Measurements from ENCODE around the gene ACSM5.

Gene ACSM5, protein sequence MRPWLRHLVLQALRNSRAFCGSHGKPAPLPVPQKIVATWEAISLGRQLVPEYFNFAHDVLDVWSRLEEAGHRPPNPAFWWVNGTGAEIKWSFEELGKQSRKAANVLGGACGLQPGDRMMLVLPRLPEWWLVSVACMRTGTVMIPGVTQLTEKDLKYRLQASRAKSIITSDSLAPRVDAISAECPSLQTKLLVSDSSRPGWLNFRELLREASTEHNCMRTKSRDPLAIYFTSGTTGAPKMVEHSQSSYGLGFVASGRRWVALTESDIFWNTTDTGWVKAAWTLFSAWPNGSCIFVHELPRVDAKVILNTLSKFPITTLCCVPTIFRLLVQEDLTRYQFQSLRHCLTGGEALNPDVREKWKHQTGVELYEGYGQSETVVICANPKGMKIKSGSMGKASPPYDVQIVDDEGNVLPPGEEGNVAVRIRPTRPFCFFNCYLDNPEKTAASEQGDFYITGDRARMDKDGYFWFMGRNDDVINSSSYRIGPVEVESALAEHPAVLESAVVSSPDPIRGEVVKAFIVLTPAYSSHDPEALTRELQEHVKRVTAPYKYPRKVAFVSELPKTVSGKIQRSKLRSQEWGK

DNA sequence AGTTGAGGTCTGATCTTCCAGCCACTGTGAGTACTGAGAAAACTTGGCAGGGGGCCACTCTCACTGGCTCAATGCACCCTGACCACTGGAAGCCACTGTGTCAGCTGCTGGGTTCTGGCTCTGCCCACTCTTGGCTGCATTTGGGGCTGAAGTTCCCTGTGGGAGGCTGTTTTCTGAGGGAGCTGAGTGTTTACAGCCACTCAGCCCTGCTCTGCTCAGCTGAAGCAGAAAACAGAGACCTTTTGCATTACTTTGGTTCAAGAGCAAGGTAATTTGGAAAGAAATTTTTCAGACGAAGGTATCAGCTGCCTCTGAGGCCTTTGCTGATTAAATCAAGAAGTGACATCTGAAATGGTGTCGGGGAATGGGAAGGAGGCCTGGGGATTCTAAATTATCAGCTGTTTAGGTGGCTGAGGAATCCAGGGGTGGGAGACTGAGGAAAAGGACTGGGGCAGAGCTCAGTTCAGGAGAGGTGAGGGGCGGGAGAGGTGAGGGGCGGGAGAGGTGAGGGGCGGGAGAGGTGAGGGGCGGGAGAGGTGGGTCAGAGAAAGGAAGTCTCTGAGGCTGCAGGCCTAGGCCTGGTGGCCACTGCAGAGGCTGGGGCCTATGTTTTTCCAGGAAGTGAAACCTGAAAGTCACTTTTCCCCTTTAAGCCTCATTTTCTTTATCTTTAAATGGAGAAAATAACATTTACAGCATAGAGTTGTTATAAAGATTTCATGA, at the start of gene ACSM5:
TSS of gene ACSM5 (plus strand) at position 137 of the 723 bp plus-strand sequence. CDS start 1,951 bp downstream, outside the sequence.
- H3K9ac ChIP-seq (ENCODE audit: low read depth, low read length), result no peak within 1 kb of the TSS

GRCh38 chr16:20359997-20360396, 49.3 kb upstream of the ACSM5 start:
- Histone ChIP-seq H3K9ac (ENCODE audit: low read depth, low read length) (no peak overlapping the region), H3K9me3 (ENCODE audit: control insufficient read depth, insufficient read depth, low read length) (no peaks in the 10 kb centered on the region), H3K36me3 (ENCODE audit: control insufficient read depth, insufficient read depth, low read length) (no peaks in the 10 kb centered on the region), H3K4me3 (ENCODE audit: low read depth, low read length) (no peak overlapping the region), H3K4me1 (ENCODE audit: control insufficient read depth, insufficient read depth, low read length) (no peaks in the 10 kb centered on the region), H3K27me3 (ENCODE audit: control insufficient read depth, insufficient read depth, low read length) (peaks cover 2% of the 10 kb centered on the region)

More for the DNA sequence above, at the start of gene ACSM5:
- Histone ChIP-seq H3K27me3 (ENCODE audit: control insufficient read depth, insufficient read depth, low read length) (no peaks in the 10 kb centered on the region), H3K4me3 (ENCODE audit: low read depth, low read length) (no peak within 1 kb of the TSS), H3K36me3 (ENCODE audit: control insufficient read depth, insufficient read depth, low read length) (no peaks in the 10 kb centered on the region), H3K9me3 (ENCODE audit: control insufficient read depth, insufficient read depth, low read length) (no peaks in the 10 kb centered on the region), H3K4me1 (ENCODE audit: control insufficient read depth, insufficient read depth, low read length) (no peaks in the 10 kb centered on the region)

DNA sequence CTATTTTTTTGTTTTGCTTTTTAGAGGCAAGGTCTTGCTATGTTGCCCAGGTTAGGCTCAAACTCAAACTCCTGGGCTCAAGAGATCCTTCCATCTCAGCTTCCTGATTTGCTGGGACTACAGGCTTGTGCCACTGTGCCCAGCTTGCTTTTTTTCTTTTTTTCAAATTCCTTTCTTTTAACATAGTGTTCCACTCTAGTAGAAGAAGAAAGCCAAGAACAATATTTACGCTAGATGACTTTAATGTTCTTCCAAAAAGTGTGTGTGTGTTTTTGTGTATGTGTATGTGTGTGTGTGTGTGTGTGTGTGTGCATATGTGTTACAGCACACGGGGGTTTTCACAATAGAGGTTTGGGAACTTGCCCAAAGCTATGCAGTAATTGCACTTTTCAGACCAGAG, 46.1 kb upstream of the ACSM5 start:
- H3K27me3 ChIP-seq (ENCODE audit: control insufficient read depth, insufficient read depth, low read length), result peaks cover 2% of the 10 kb centered on the region
- no peaks in the 10 kb centered on the region for H3K4me1 ChIP-seq (ENCODE audit: control insufficient read depth, insufficient read depth, low read length)
- H3K9ac ChIP-seq (ENCODE audit: low read depth, low read length), result no peak overlapping the region
- no peak overlapping the region for H3K4me3 ChIP-seq (ENCODE audit: low read depth, low read length)
- no peaks in the 10 kb centered on the region for H3K9me3 ChIP-seq (ENCODE audit: control insufficient read depth, insufficient read depth, low read length)
- no peaks in the 10 kb centered on the region for H3K36me3 ChIP-seq (ENCODE audit: control insufficient read depth, insufficient read depth, low read length)

- H3K4me3 ChIP-seq (ENCODE audit: low read depth, low read length), result no peak overlapping the region
- no peak overlapping the region for H3K9ac ChIP-seq (ENCODE audit: low read depth, low read length)
- H3K36me3 ChIP-seq (ENCODE audit: control insufficient read depth, insufficient read depth, low read length), result no peaks in the 10 kb centered on the region
- H3K27me3 ChIP-seq (ENCODE audit: control insufficient read depth, insufficient read depth, low read length), result peaks cover 2% of the 10 kb centered on the region
- H3K9me3 ChIP-seq (ENCODE audit: control insufficient read depth, insufficient read depth, low read length), result no peaks in the 10 kb centered on the region
- no peaks in the 10 kb centered on the region for H3K4me1 ChIP-seq (ENCODE audit: control insufficient read depth, insufficient read depth, low read length)
These were observed 45.3 kb upstream of the ACSM5 start for GRCh38 chr16:20364051-20364450.

GRCh38 chr16:20369452-20370054, 39.8 kb upstream of the ACSM5 start:
- Histone ChIP-seq H3K4me1 (ENCODE audit: control insufficient read depth, insufficient read depth, low read length) (no peaks in the 10 kb centered on the region), H3K9ac (ENCODE audit: low read depth, low read length) (no peak overlapping the region), H3K9me3 (ENCODE audit: control insufficient read depth, insufficient read depth, low read length) (no peaks in the 10 kb centered on the region), H3K27me3 (ENCODE audit: control insufficient read depth, insufficient read depth, low read length) (no peaks in the 10 kb centered on the region), H3K36me3 (ENCODE audit: control insufficient read depth, insufficient read depth, low read length) (no peaks in the 10 kb centered on the region), H3K4me3 (ENCODE audit: low read depth, low read length) (no peak overlapping the region)

DNA sequence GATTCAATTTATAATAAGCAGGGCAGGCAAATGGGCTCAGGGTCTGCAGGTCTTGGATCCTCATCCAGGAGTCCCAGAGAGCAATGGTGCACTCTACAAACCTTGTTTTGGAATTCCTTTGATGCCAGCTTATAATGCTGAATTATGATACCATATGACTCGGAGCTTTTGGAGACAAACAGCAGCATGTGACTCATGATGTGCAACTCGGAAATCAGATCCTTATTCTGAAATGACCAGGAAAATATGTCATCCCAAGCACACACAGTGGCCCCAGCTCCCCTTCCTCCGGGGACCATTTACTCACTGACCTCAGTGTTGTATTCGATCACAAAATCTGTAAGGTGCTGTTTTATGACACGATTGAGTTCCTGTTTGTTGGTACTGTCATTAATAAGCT, 36.6 kb upstream of the ACSM5 start:
- H3K9me3 ChIP-seq (ENCODE audit: control insufficient read depth, insufficient read depth, low read length), result no peaks in the 10 kb centered on the region
- no peak overlapping the region for H3K4me3 ChIP-seq (ENCODE audit: low read depth, low read length)
- H3K9ac ChIP-seq (ENCODE audit: low read depth, low read length), result no peak overlapping the region
- no peaks in the 10 kb centered on the region for H3K36me3 ChIP-seq (ENCODE audit: control insufficient read depth, insufficient read depth, low read length)
- H3K4me1 ChIP-seq (ENCODE audit: control insufficient read depth, insufficient read depth, low read length), result no peaks in the 10 kb centered on the region
- H3K27me3 ChIP-seq (ENCODE audit: control insufficient read depth, insufficient read depth, low read length), result no peaks in the 10 kb centered on the region

- Histone ChIP-seq H3K4me3 (ENCODE audit: low read depth, low read length) (no peak overlapping the region), H3K27me3 (ENCODE audit: control insufficient read depth, insufficient read depth, low read length) (no peaks in the 10 kb centered on the region), H3K9ac (ENCODE audit: low read depth, low read length) (no peak overlapping the region), H3K4me1 (ENCODE audit: control insufficient read depth, insufficient read depth, low read length) (no peaks in the 10 kb centered on the region), H3K9me3 (ENCODE audit: control insufficient read depth, insufficient read depth, low read length) (no peaks in the 10 kb centered on the region), H3K36me3 (ENCODE audit: control insufficient read depth, insufficient read depth, low read length) (no peaks in the 10 kb centered on the region)
These were observed 32.2 kb upstream of the ACSM5 start for GRCh38 chr16:20377181-20377580.

GRCh38 chr16:20380782-20381181, 28.6 kb upstream of the ACSM5 start:
- Histone ChIP-seq H3K4me1 (ENCODE audit: control insufficient read depth, insufficient read depth, low read length) (no peaks in the 10 kb centered on the region), H3K9ac (ENCODE audit: low read depth, low read length) (no peak overlapping the region), H3K27me3 (ENCODE audit: control insufficient read depth, insufficient read depth, low read length) (no peaks in the 10 kb centered on the region), H3K9me3 (ENCODE audit: control insufficient read depth, insufficient read depth, low read length) (no peaks in the 10 kb centered on the region), H3K36me3 (ENCODE audit: control insufficient read depth, insufficient read depth, low read length) (no peaks in the 10 kb centered on the region), H3K4me3 (ENCODE audit: low read depth, low read length) (no peak overlapping the region)

GRCh38 chr16:20382202-20382948, 27.0 kb upstream of the ACSM5 start:
- H3K27me3 ChIP-seq (ENCODE audit: control insufficient read depth, insufficient read depth, low read length), result no peaks in the 10 kb centered on the region
- H3K36me3 ChIP-seq (ENCODE audit: control insufficient read depth, insufficient read depth, low read length), result no peaks in the 10 kb centered on the region

DNA sequence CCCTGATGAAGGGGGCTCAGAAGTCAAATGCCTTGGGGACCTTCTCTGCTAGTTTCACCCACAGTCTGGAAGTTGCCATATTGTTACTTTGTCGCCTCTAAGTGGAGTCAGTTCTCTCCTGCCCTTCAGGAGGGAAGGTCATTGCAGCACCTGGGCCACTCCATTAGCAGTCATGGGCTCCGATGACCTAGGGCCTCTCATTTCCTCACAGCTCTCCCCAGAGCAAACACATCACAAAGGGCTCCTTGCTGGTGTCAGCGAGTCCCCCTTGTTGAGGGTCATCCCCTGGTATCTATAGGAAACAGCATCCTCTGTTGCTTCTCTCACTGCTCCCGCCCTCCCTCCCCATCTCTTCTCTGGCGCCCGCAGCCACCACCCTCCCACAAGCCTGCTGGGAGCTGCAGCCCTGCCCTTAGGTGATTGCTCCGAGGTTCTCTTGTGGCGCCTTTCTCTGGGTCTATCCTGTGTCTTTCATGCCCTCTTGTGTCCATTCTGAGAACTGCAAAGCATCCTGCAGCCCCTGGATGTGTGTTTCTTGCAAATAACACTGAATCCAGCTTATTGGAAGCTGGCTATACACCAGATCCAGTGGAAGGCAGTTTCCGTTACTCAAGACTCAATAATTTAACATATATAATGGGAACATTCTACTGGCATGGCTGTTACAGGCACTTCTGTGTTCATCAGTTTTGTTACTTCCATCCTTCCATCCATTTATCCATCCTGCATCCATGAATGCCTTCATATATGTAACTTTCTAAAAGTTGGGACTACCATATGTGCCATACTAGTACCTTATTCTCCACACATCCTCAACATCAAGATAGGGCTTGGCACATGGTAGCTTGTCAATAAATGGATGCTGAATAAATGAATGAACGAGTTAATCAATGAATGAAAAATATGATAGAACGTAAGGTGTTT, 26.0 kb upstream of the ACSM5 start:
- H3K4me3 ChIP-seq (ENCODE audit: low read depth, low read length), result no peak overlapping the region
- no peaks in the 10 kb centered on the region for H3K4me1 ChIP-seq (ENCODE audit: control insufficient read depth, insufficient read depth, low read length)
- H3K36me3 ChIP-seq (ENCODE audit: control insufficient read depth, insufficient read depth, low read length), result no peaks in the 10 kb centered on the region
- no peak overlapping the region for H3K9ac ChIP-seq (ENCODE audit: low read depth, low read length)
- no peaks in the 10 kb centered on the region for H3K9me3 ChIP-seq (ENCODE audit: control insufficient read depth, insufficient read depth, low read length)
- no peaks in the 10 kb centered on the region for H3K27me3 ChIP-seq (ENCODE audit: control insufficient read depth, insufficient read depth, low read length)

More at GRCh38 chr16:20382202-20382948, 27.0 kb upstream of the ACSM5 start:
- Histone ChIP-seq H3K4me3 (ENCODE audit: low read depth, low read length) (no peak overlapping the region), H3K4me1 (ENCODE audit: control insufficient read depth, insufficient read depth, low read length) (no peaks in the 10 kb centered on the region), H3K9me3 (ENCODE audit: control insufficient read depth, insufficient read depth, low read length) (no peaks in the 10 kb centered on the region), H3K9ac (ENCODE audit: low read depth, low read length) (no peak overlapping the region)
